Measurements from ENCODE around the gene TYRO3.

Gene TYRO3

GRCh38 chr15:41536866-41537265, 22.1 kb upstream of the TYRO3 start:
- no peak for TF ChIP-seq CTCF (IDR thresholded peaks at IDR 0.05; ENCODE audit: borderline replicate concordance, insufficient read depth, low read depth, low read length)
- no peak overlapping the region for H3K4me3 ChIP-seq (ENCODE audit: low read depth, low read length)

- H3K4me3 ChIP-seq (ENCODE audit: low read depth, low read length) = peak overlapping the region; percentile 95
- TF ChIP-seq CTCF (IDR thresholded peaks at IDR 0.05; ENCODE audit: borderline replicate concordance, insufficient read depth, low read depth, low read length) = no peak
Observed at GRCh38 chr15:41543521-41543870, 15.5 kb upstream of the TYRO3 start.

GRCh38 chr15:41544650-41545015, 14.4 kb upstream of the TYRO3 start:
- TF ChIP-seq CTCF (IDR thresholded peaks at IDR 0.05; ENCODE audit: borderline replicate concordance, insufficient read depth, low read depth, low read length) = no peak
- no peak overlapping the region for H3K4me3 ChIP-seq (ENCODE audit: low read depth, low read length)

GRCh38 chr15:41545218-41545617, 13.8 kb upstream of the TYRO3 start:
- TF ChIP-seq CTCF (IDR thresholded peaks at IDR 0.05; ENCODE audit: borderline replicate concordance, insufficient read depth, low read depth, low read length) = no peak
- H3K4me3 ChIP-seq (ENCODE audit: low read depth, low read length) = no peak overlapping the region

GRCh38 chr15:41546851-41547786, 11.9 kb upstream of the TYRO3 start:
- TF ChIP-seq CTCF (IDR thresholded peaks at IDR 0.05; ENCODE audit: borderline replicate concordance, insufficient read depth, low read depth, low read length) = no peak
- no peak overlapping the region for H3K4me3 ChIP-seq (ENCODE audit: low read depth, low read length)

- no peak for TF ChIP-seq CTCF (IDR thresholded peaks at IDR 0.05; ENCODE audit: borderline replicate concordance, insufficient read depth, low read depth, low read length)
- no peak overlapping the region for H3K4me3 ChIP-seq (ENCODE audit: low read depth, low read length)
Observed at GRCh38 chr15:41550066-41550775, 8.8 kb upstream of the TYRO3 start.
